ENCODE measurements around the gene IGFBP5.

- TF ChIP-seq CTCF (IDR thresholded peaks at IDR 0.05; ENCODE audit: insufficient read depth, low read length) (no peak), REST (IDR thresholded peaks at IDR 0.05; ENCODE audit: insufficient replicate concordance, low read depth) (no peak)
Observed at GRCh38 chr2:216677439-216678097, 17.8 kb downstream of the IGFBP5 start.
